Embryonic facial prominence (tissue), 1 donor: ENCODE data around the gene FAM237B.

Experiments
- DNase-seq: peaks from one replicate; pipeline ENCODE4 v3.0.0-alpha.2; 2016; ENCODE audit errors: extremely low spot score

FAM237B gene

GRCh38 chr7:90290244-90291113, 30.6 kb downstream of the FAM237B start:
- DNase-seq, result no peak

GRCh38 chr7:90288154-90288553, 33.0 kb downstream of the FAM237B start:
- DNase-seq, result no peak

- no peak for DNase-seq
These were observed 44.9 kb downstream of the FAM237B start for GRCh38 chr7:90276033-90276728.

GRCh38 chr7:90274161-90274560, 46.9 kb downstream of the FAM237B start:
- DNase-seq, result no peak

DNA sequence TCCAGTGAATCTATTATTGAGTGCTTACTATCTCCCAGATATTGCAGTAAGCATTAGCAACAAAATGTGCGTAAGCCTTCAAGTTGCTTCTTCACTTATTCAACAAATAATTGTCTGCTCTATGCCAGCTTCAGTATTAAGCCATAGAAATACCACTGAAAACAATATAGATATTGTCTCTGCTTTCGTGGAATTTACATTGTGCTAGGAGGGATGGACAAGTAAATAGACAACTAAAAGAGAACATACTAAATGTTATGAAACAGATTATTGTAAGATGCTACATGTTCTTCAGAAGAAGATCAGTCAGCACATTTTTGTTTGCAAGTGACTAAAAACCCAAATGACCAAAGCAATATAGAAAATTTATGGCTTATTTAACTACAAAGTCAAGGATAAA, 48.9 kb downstream of the FAM237B start:
- DNase-seq, result no peak

DNA sequence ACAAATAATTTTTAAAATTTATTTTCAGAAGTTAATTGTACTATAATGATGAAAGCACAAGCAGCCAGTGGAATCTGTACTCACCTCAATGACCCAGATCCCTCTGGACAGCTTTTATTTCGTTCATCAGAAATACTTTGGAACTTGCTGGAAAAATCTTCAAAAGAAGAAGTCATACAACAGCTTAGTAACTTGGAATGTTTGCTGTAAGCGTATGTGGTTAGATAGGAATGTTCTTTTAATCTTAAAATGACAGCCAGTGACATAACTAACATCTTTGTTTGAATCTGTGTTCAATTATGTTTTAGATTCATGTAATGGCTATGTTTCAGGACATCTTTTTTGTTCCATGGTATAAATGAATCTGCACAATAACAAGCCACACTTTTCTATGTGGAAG, 49.4 kb downstream of the FAM237B start:
- DNase-seq, result no peak

DNA sequence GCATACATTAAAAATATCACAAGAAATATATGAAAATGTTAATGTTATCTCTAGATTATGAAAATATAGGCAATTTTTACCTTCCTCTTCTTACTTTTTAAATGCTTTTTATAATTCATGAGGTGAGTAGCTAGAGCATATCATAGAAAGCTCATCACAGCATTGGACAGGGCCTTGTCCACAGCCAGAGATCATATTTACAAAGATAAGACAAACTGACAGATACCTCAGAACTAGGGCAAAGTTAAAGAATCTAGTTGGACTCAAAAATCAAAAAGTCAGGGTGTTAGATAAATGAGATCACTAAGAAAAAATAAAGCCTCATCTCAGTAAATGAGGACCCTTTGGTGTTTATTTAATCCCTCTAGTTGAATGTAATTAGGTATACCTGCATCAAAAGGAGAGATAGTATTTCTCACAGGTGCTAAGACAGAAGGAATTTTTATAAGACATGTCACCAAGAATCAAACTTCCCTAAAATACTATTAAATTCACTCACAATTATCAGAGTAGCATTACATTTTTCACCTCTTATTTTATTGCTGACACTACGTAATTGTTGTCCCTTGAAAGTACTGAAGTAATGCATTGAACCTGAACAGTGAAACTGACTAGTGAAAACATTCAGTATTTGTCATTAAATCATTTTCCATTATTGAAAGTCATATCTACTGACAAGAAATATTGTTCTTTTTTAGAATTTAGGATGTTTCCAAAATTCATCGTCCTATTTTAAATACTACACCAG, 50.5 kb downstream of the FAM237B start:
- DNase-seq, result no peak

- DNase-seq, result no peak
These were observed 51.9 kb downstream of the FAM237B start for GRCh38 chr7:90269163-90269562.

DNA sequence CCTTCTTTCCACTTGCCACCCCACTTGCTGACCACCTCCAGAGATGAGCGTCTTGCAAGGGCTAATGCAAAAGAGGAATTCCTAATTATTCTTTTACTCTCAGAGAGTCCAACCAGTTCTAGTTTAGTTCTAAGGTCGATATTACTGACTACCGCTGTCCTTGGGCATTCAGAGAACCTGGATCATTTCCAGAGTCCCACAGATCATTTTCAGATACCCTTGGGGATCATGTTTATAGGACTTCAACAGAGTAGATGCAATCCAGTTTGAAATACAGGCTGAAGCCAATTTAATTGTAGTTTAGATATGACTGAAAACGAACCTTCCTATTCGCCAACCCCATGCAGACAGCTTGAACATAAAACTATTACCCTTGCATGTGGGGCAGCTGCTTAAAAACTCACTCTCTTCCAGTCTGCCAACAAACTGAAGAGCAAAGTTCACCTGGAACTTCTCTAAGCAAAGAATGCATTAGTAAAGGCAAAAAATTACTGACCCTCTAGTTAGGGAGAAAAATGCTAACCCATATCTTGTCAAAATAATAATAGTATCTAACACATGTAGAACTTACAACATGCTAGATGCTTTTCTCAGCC, 53.7 kb downstream of the FAM237B start:
- no peak for DNase-seq

DNA sequence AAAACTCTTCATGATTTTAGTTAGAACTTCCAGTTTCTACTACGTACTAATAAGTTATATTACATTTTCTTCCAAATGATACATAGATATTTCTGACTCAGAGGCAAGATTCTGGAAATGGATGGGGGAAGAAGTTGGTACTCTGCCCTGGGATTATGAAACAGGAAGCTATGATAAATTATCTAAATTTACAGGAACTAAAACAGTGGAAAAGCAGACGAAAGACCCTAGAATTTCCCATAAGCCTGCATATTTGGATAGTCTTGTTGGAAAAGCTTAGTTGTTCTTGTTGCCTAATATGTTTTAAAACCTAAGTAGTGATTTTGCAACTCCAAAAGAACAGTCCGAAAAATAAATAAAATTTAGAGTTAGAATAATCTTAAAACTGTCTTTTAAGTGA, 54.3 kb downstream of the FAM237B start:
- no peak for DNase-seq
